Ishikawa (cell line): ENCODE results near the gene SETD6.

Experiments
- CEBPB ChIP-seq: IDR thresholded peaks from 2 replicates; pipeline ENCODE4 v1.6.1; 2012
- CREB1 ChIP-seq: IDR thresholded peaks from 2 replicates; pipeline ENCODE4 v1.6.1; 2012; ENCODE audit warnings: low read depth
- EGR1 ChIP-seq: IDR thresholded peaks from 2 replicates; pipeline ENCODE4 v1.6.1; 2012
- EP300 ChIP-seq: IDR thresholded peaks from 2 replicates; pipeline ENCODE4 v1.6.1; 2012; ENCODE audit warnings: borderline replicate concordance
- FOXM1 ChIP-seq: IDR thresholded peaks from 2 replicates; pipeline ENCODE4 v1.6.1; 2012; ENCODE audit warnings: low read depth, borderline replicate concordance
- MAX ChIP-seq: IDR thresholded peaks from 2 replicates; pipeline ENCODE4 v1.6.1; 2012
- NFIC ChIP-seq: IDR thresholded peaks from 2 replicates; pipeline ENCODE4 v1.6.1; 2012
- RAD21 ChIP-seq: IDR thresholded peaks from 2 replicates; pipeline ENCODE4 v1.6.1; 2012; ENCODE audit warnings: low read depth
- REST ChIP-seq: IDR thresholded peaks from 2 replicates; pipeline ENCODE4 v1.6.1; 2012; ENCODE audit warnings: low read depth, mild to moderate bottlenecking
- TAF1 ChIP-seq: IDR thresholded peaks from 2 replicates; pipeline ENCODE4 v1.6.1; 2012; ENCODE audit warnings: low read depth, mild to moderate bottlenecking
- TCF12 ChIP-seq: IDR thresholded peaks from 2 replicates; pipeline ENCODE4 v1.6.1; 2012; ENCODE audit warnings: low read depth
- TEAD4 ChIP-seq: IDR thresholded peaks from 2 replicates; pipeline ENCODE4 v1.6.1; 2012
- USF1 ChIP-seq: IDR thresholded peaks from 2 replicates; pipeline ENCODE4 v1.6.1; 2012
- YY1 ChIP-seq: IDR thresholded peaks from 2 replicates; pipeline ENCODE4 v1.6.1; 2012; ENCODE audit warnings: low read depth
- ZBTB7A ChIP-seq: IDR thresholded peaks from 2 replicates; pipeline ENCODE4 v1.6.1; 2012; ENCODE audit warnings: low read depth

The SETD6 gene

GRCh38 chr16:58518083-58518979 lies 3.0 kb downstream of the SETD6 start:
- no peak for TF ChIP-seq MAX
- no peak for TF ChIP-seq TAF1
- no peak for TF ChIP-seq REST
- no peak for TF ChIP-seq YY1
- no peak for TF ChIP-seq RAD21
- TF ChIP-seq TEAD4: no peak
- no peak for TF ChIP-seq CREB1
- no peak for TF ChIP-seq CEBPB
- no peak for TF ChIP-seq USF1
- no peak for TF ChIP-seq EP300
- TF ChIP-seq EGR1: no peak
- no peak for TF ChIP-seq ZBTB7A
- TF ChIP-seq NFIC: no peak
- TF ChIP-seq FOXM1: no peak
- TF ChIP-seq TCF12: no peak

GRCh38 chr16:58518980-58519368 lies 3.7 kb downstream of the SETD6 start:
- no peak for TF ChIP-seq NFIC
- no peak for TF ChIP-seq MAX
- no peak for TF ChIP-seq YY1
- no peak for TF ChIP-seq CEBPB
- TF ChIP-seq USF1: no peak
- TF ChIP-seq EP300: no peak
- no peak for TF ChIP-seq CREB1
- no peak for TF ChIP-seq REST
- TF ChIP-seq FOXM1: no peak
- TF ChIP-seq TCF12: no peak
- no peak for TF ChIP-seq ZBTB7A
- TF ChIP-seq TAF1: no peak
- TF ChIP-seq RAD21: no peak
- no peak for TF ChIP-seq TEAD4

- TF ChIP-seq REST (no peak), USF1 (no peak), MAX (no peak), TCF12 (no peak), FOXM1 (no peak), TEAD4 (no peak), ZBTB7A (no peak), YY1 (no peak), NFIC (no peak), CREB1 (no peak), RAD21 (no peak), TAF1 (no peak)
These were observed 4.4 kb downstream of the SETD6 start for GRCh38 chr16:58519707-58520106.
